Measurements from ENCODE around the gene GNGT2.

DNA sequence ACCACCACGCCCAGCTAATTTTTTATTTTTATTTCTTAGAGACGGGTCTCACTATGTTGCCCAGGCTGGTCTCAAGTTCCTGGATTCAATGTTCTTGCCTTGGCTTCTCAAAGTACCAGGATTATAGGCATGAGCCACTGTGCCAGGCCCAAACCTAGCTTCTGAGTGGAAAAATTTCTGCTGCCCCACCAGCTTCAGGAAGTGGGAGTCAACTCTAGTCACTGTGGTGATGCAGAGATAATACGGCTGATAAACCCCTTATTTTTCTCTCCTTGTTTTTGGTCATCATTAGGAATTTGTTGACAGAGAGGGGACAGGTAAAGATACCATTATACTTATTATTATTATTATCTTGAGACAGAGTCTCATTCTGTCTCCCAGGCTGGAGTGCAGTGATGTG lies 48.0 kb upstream of the GNGT2 start:
- TF ChIP-seq, protein P1, sequence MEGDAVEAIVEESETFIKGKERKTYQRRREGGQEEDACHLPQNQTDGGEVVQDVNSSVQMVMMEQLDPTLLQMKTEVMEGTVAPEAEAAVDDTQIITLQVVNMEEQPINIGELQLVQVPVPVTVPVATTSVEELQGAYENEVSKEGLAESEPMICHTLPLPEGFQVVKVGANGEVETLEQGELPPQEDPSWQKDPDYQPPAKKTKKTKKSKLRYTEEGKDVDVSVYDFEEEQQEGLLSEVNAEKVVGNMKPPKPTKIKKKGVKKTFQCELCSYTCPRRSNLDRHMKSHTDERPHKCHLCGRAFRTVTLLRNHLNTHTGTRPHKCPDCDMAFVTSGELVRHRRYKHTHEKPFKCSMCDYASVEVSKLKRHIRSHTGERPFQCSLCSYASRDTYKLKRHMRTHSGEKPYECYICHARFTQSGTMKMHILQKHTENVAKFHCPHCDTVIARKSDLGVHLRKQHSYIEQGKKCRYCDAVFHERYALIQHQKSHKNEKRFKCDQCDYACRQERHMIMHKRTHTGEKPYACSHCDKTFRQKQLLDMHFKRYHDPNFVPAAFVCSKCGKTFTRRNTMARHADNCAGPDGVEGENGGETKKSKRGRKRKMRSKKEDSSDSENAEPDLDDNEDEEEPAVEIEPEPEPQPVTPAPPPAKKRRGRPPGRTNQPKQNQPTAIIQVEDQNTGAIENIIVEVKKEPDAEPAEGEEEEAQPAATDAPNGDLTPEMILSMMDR (conservative IDR thresholded peaks at IDR 0.05 in 1 of 2, IDR thresholded peaks at IDR 0.05 in 1 of 2; ENCODE audit: extremely low read depth in 1 of 2, insufficient read depth in 1 of 2, low read depth in 1 of 2, low read length in 2 of 2), result no peak
- no peak for TF ChIP-seq EZH2 (IDR thresholded peaks at IDR 0.05; ENCODE audit: borderline replicate concordance, low read length)

All from mammary epithelial cell (primary cell).